ENCODE results near the gene ESF1.

ESF1 gene

DNA sequence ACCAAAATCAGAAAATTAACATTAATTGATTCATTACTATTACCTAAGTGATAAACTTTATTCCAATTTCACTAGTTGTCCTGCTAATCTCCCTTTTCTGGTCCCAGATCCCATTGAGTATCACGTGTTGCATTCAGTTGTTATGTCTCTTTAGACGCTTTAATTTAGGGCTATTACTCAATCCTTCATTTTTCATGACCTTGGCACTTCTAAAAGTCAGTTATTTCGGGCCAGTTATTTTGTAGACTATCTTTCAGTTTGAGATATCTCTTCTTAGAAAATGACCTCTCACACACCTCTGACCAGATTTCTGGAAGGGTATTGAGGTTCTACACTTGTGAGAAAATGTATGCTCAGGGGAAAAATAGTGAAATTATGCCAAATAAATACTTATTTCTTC is 112.0 kb downstream of the ESF1 start:
- Histone ChIP-seq H3K27ac (ENCODE audit: low read depth, low read length) (no peak overlapping the region), H3K4me1 (ENCODE audit: control insufficient read depth, insufficient read depth, low read length) (no peaks in the 10 kb centered on the region), H3K9me3 (ENCODE audit: control insufficient read depth, insufficient read depth, low read length) (no peaks in the 10 kb centered on the region), H3K27me3 (ENCODE audit: control insufficient read depth, insufficient read depth, low read length) (no peaks in the 10 kb centered on the region), H3K9ac (ENCODE audit: low read depth, low read length) (no peak overlapping the region), H3K36me3 (ENCODE audit: control insufficient read depth, insufficient read depth, low read length) (no peaks in the 10 kb centered on the region), H3K4me3 (ENCODE audit: low read depth, low read length) (no peak overlapping the region)

DNA sequence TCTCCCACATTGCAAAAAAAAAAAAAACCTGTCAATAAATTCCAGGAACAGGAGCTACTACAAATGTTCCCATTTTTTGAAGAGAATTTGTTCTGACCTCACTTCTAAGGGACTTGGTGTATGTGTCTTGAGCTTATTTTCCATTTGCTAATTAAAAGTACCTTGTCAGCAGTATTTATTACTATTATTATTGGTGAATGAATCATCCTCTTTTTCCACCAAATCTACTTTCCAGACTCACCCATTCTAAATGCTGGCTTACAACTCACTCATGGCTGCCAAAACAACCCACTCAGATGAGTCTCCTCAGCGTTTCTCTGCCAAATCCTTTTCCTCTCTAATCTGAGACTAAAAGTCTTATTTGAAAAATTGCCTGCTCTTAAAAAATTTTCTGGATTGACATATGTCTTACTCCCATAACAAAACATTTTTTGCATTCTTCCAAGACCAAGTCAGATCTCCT is 112.8 kb downstream of the ESF1 start:
- no peaks in the 10 kb centered on the region for H3K4me1 ChIP-seq (ENCODE audit: control insufficient read depth, insufficient read depth, low read length)
- no peaks in the 10 kb centered on the region for H3K36me3 ChIP-seq (ENCODE audit: control insufficient read depth, insufficient read depth, low read length)
- H3K9ac ChIP-seq (ENCODE audit: low read depth, low read length) = no peak overlapping the region
- H3K4me3 ChIP-seq (ENCODE audit: low read depth, low read length) = no peak overlapping the region
- no peak overlapping the region for H3K27ac ChIP-seq (ENCODE audit: low read depth, low read length)
- H3K9me3 ChIP-seq (ENCODE audit: control insufficient read depth, insufficient read depth, low read length) = no peaks in the 10 kb centered on the region
- H3K27me3 ChIP-seq (ENCODE audit: control insufficient read depth, insufficient read depth, low read length) = no peaks in the 10 kb centered on the region

DNA sequence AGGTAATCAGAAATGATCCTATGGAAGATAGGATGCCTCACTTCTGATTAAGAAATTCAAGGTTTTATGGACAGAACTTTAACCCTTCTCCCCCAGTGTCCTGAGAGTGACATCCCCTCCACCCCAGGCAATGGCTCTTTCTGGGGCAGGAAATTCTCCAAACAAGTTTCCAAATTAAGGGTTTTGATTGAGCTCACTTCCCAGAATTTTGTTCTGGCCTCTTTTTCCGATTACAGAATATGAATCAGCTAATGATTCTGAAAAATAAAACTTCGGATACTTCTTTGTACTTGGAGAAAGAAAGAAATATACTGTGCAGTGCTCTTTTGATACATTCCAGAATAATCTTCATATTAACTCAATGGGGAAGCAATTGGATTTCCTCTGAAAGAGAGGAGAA is 113.2 kb downstream of the ESF1 start:
- Histone ChIP-seq H3K36me3 (ENCODE audit: control insufficient read depth, insufficient read depth, low read length) (no peaks in the 10 kb centered on the region), H3K27ac (ENCODE audit: low read depth, low read length) (no peak overlapping the region), H3K4me1 (ENCODE audit: control insufficient read depth, insufficient read depth, low read length) (no peaks in the 10 kb centered on the region), H3K9me3 (ENCODE audit: control insufficient read depth, insufficient read depth, low read length) (no peaks in the 10 kb centered on the region), H3K9ac (ENCODE audit: low read depth, low read length) (no peak overlapping the region), H3K27me3 (ENCODE audit: control insufficient read depth, insufficient read depth, low read length) (no peaks in the 10 kb centered on the region), H3K4me3 (ENCODE audit: low read depth, low read length) (no peak overlapping the region)

DNA sequence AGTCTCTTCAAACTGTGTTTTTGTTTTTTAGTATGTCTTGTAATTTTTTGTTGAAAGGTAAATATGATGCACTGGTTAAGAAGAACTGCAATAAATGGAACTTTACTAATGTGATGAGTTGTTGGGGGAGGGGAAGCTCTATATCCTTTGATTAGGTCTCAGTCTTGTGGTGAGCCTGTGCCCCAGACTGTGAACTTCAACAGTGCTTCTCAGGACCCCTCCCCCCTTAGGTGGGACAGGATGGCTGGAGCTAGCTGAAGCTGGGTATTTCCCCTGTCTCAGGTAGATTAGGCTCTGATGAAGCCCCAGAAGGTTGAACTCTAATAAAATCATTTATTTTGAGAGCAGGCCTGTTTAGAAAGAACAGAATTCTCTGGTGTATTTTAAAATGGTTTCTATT is 114.6 kb downstream of the ESF1 start:
- Histone ChIP-seq H3K4me1 (ENCODE audit: control insufficient read depth, insufficient read depth, low read length) (no peaks in the 10 kb centered on the region), H3K4me3 (ENCODE audit: low read depth, low read length) (no peak overlapping the region), H3K9me3 (ENCODE audit: control insufficient read depth, insufficient read depth, low read length) (no peaks in the 10 kb centered on the region), H3K9ac (ENCODE audit: low read depth, low read length) (no peak overlapping the region), H3K27ac (ENCODE audit: low read depth, low read length) (no peak overlapping the region), H3K27me3 (ENCODE audit: control insufficient read depth, insufficient read depth, low read length) (no peaks in the 10 kb centered on the region), H3K36me3 (ENCODE audit: control insufficient read depth, insufficient read depth, low read length) (no peaks in the 10 kb centered on the region)

DNA sequence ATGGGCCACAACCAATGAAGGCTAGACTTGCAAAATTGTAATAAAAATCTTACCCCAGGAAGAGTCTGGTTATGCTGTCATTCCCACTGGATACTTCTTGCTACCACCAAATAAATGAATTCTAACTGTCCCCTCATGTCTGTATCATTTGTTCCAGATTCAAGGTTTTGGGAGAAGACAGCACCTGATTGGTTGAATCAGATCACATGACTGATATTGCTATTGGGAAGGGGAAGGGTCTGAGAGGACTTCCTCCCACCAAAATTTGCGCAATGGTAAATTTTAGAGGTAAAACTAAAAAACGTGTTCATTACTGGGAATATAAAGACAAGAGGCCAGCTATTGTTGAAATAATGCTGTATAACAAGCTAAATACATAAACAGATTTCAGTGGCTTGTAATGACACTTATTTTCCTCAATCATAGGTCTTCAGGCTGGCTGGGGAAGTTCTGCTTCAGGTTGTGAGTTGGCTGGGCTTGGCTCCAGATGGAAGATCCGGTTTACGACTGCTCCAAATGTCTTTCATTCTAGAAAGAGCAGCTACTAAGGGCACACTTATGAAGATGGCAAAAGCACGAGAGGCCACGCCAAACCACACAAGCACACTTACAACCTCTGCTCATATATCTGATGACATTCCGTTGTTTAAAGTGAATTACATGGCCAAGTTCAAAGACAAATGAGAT is 118.9 kb downstream of the ESF1 start:
- H3K27ac ChIP-seq (ENCODE audit: low read depth, low read length) = no peak overlapping the region
- H3K9me3 ChIP-seq (ENCODE audit: control insufficient read depth, insufficient read depth, low read length) = no peaks in the 10 kb centered on the region
- H3K4me3 ChIP-seq (ENCODE audit: low read depth, low read length) = no peak overlapping the region
- no peaks in the 10 kb centered on the region for H3K4me1 ChIP-seq (ENCODE audit: control insufficient read depth, insufficient read depth, low read length)
- no peak overlapping the region for H3K9ac ChIP-seq (ENCODE audit: low read depth, low read length)
- H3K36me3 ChIP-seq (ENCODE audit: control insufficient read depth, insufficient read depth, low read length) = no peaks in the 10 kb centered on the region
- H3K27me3 ChIP-seq (ENCODE audit: control insufficient read depth, insufficient read depth, low read length) = no peaks in the 10 kb centered on the region
